Duodenal mucosa (tissue), 2 donors: ENCODE results near the gene SLC6A17.

Experiments
- H3K27ac ChIP-seq: one replicate; pipeline ENCODE4 v1.7.0; 2013; ENCODE audit warnings: low read depth, low read length
- H3K27me3 ChIP-seq, 2 donors: one replicate each; pipeline ENCODE4 v1.7.0; 2013; ENCODE audit warnings: low read length in 2 of 2, control low read depth in 1 of 2; ENCODE audit not compliant: insufficient read depth in 2 of 2, control insufficient read depth in 1 of 2
- H3K36me3 ChIP-seq, 2 donors: one replicate each; pipeline ENCODE4 v1.7.0; 2013; ENCODE audit warnings: low read length in 2 of 2, control low read depth in 1 of 2; ENCODE audit not compliant: insufficient read depth in 2 of 2, control insufficient read depth in 1 of 2
- H3K4me1 ChIP-seq, 2 donors: one replicate each; pipeline ENCODE4 v1.7.0; 2013; ENCODE audit warnings: low read length in 2 of 2, control low read depth in 1 of 2; ENCODE audit not compliant: insufficient read depth in 2 of 2, control insufficient read depth in 1 of 2
- H3K4me3 ChIP-seq, 2 donors: one replicate each; pipeline ENCODE4 v1.7.0; 2013; ENCODE audit warnings: low read length in 2 of 2, low read depth in 1 of 2
- H3K9ac ChIP-seq, 2 donors: one replicate each; pipeline ENCODE4 v1.7.0; 2013; ENCODE audit warnings: low read length in 2 of 2, low read depth in 1 of 2
- H3K9me3 ChIP-seq, 2 donors: one replicate each; pipeline ENCODE4 v1.7.0; 2013; ENCODE audit warnings: low read length in 2 of 2, control low read depth in 1 of 2; ENCODE audit not compliant: control insufficient read depth in 1 of 2

The SLC6A17 gene

DNA sequence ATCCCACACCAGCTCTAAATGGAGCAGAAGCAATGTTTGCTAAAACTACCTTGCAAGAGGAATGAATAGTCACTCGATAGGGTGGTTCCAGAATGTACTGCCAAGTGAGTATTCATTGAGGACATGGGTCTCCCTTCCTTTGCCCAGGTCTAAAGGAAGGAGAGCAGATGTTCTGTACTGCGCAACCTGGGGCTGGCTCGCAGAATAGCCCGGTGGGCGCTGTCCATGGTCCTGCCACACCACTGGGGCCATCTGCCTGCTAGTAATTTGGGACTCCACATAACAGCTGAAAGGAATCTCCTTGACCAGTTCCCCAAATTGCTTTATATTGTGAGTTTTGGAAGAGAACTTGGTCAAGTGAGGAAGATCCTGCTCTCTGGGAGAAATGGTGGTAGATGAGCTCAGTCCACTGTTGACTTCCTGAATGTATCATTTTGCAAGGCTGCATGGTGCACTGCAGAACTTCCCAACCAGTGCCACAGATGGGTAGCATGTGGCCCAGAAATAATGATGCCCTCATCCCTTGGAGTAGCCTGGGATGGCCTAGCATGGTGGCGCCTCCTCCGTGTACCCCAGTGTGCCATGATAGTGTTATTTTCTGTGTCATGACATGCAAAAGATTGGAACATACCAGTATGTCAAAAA is 5.7 kb downstream of the SLC6A17 start:
- H3K27ac ChIP-seq = no peak overlapping the region
- H3K4me3 ChIP-seq = no peak overlapping the region
- no peaks in the 10 kb centered on the region for H3K36me3 ChIP-seq
- H3K27me3 ChIP-seq = peaks cover 29 to 44% of the 10 kb centered on the region in 2 donors
- no peak overlapping the region for H3K9ac ChIP-seq
- H3K9me3 ChIP-seq = no peaks in the 10 kb centered on the region
- H3K4me1 ChIP-seq = no peaks in the 10 kb centered on the region

DNA sequence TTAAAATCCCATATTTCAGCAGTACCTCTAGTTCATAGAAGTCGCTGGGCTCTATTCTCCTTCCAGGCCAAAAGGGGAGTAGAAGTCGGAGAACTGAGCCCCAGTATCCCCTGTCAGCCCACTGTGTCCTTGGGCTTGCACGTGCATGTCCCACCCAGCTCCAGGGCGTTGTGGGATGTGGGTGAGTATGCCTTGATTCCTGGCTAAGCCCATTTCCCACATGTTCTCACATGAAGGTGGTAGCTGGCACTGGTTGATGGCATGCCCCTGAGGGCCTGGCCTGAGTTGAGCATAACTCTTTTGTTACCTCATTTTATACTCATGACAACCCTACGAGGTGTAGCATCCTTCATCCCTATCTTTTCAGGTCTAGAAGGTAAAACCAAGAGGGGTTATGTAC is 8.0 kb downstream of the SLC6A17 start:
- H3K36me3 ChIP-seq = no peaks in the 10 kb centered on the region
- H3K27ac ChIP-seq = no peak overlapping the region
- H3K9me3 ChIP-seq = no peaks in the 10 kb centered on the region
- no peak overlapping the region for H3K9ac ChIP-seq
- H3K4me1 ChIP-seq = no peaks in the 10 kb centered on the region
- H3K4me3 ChIP-seq = no peak overlapping the region
- H3K27me3 ChIP-seq = peaks cover 11 to 25% of the 10 kb centered on the region in 2 donors

DNA sequence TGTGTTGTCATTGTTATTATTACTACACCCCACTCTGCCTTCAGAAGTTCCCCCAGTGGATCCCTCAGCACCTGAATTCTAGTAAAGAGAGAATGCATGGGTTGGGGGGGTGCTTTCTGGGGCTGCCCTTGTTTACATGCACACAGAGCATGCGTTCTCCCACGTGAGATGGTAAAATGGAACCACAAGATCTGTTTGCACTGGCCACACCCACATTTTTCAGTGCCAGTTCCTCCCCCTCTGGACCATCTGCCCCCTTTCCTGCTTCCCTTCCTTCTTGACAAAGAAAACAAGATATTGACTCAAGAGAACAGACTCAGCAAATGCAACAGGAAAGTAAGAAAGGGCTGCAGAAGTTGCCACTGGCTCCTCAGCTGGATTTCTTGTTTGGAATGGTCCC is 8.9 kb downstream of the SLC6A17 start:
- Histone ChIP-seq H3K4me3 (no peak overlapping the region), H3K9me3 (no peaks in the 10 kb centered on the region), H3K27ac (no peak overlapping the region), H3K27me3 (peaks cover 4 to 15% of the 10 kb centered on the region in 2 donors), H3K36me3 (no peaks in the 10 kb centered on the region), H3K9ac (no peak overlapping the region), H3K4me1 (no peaks in the 10 kb centered on the region)

DNA sequence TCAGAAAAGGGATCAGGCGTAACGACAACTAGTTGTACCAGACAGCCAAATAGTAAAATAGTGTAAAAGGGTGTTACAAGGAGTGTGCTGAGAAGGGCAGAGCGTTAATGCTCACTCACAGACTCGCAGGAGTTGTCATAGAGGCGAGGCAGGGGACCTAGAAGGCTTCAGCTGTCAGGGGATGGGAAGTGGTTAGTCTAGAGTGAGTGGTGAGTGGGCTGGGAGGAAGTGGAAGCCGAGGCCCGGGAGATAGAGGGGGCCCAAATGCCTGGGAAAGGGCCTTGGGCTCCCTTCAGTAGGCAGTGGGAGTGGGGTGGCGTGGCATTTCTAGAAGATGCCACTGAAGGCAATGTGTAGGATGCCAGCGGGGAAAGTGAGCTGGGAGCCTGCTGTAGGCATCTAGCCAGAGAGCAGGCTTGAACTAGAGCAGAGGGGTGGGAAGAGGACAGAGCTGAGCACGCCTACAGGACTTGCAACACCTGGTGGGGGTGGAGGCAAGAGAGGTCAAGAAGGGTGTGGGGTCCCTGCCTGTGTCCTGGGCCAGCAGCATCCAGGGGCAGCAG is 10.3 kb downstream of the SLC6A17 start:
- no peak overlapping the region for H3K4me3 ChIP-seq
- no peaks in the 10 kb centered on the region for H3K36me3 ChIP-seq
- no peaks in the 10 kb centered on the region for H3K9me3 ChIP-seq
- no peaks in the 10 kb centered on the region for H3K4me1 ChIP-seq
- no peak overlapping the region for H3K9ac ChIP-seq
- no peak overlapping the region for H3K27ac ChIP-seq
- H3K27me3 ChIP-seq = peaks cover 4 to 9% of the 10 kb centered on the region in 2 donors

DNA sequence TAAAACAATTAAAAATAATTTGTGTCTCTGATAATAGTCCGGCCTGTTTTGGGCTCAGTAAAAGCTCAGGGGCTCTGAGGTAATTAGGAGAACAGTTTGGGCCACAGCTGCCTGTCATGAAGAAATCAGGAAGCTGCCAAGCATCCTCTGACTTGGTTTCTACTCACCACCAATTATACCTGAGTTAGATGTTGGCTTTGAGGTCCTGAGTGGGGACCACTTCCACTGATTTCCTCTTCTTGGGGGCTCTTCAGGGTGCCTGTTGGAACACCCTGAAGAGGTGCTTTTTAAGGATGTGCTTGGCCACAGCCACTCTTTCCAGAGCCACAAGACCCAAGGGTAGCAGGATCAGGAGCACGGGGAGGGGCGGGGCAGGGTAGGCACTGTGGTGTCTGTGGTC is 10.9 kb downstream of the SLC6A17 start:
- Histone ChIP-seq H3K4me3 (no peak overlapping the region), H3K27ac (no peak overlapping the region), H3K9ac (no peak overlapping the region)

DNA sequence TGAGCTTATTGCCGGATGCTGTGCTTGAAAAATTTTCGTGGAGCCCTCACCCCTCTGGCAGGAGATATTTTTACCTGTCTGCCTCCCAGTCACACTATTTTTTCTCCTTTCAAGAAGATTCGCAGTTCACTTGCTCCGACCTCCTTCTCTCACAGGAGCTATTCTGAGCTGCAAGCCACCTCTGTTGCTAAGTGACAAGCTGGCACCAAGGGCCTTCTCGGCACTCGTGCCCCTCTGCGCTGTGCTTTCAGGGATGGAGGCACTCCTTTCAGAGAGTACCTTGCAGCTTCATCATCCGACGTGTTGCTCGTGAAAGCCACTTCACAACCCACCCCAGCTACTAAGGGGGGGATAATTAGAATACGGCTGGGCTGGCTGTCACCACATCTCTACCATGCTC is 11.6 kb downstream of the SLC6A17 start:
- Histone ChIP-seq H3K36me3 (no peaks in the 10 kb centered on the region), H3K27me3 (peaks cover 4 to 9% of the 10 kb centered on the region in 2 donors), H3K9ac (no peak overlapping the region), H3K4me3 (no peak overlapping the region), H3K4me1 (no peaks in the 10 kb centered on the region), H3K27ac (no peak overlapping the region), H3K9me3 (no peaks in the 10 kb centered on the region)

More for the DNA sequence above, 10.9 kb downstream of the SLC6A17 start:
- no peaks in the 10 kb centered on the region for H3K9me3 ChIP-seq
- H3K4me1 ChIP-seq = no peaks in the 10 kb centered on the region
- no peaks in the 10 kb centered on the region for H3K36me3 ChIP-seq
- peaks cover 4 to 9% of the 10 kb centered on the region in 2 donors for H3K27me3 ChIP-seq

DNA sequence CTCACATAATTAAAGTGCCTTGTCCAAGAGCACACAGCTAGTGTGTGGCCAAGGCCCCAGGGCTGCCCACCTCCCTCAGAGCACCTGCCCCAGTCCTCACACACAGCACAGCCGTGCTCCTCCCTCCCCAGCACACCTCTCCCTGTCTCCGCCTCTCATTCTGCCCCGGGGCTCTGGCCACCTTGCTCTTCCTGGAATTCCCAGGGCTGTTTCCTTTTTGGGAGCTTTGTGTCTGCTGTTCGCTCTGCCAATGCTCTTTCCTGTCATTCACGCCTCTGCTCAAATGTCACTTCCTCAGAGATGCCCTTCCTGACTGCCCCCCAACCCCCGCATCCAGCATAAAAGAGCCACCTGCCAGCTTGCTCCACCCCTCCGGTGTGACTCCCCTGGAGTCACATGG is 13.3 kb downstream of the SLC6A17 start:
- Histone ChIP-seq H3K9me3 (no peaks in the 10 kb centered on the region), H3K4me3 (no peak overlapping the region), H3K36me3 (no peaks in the 10 kb centered on the region), H3K9ac (no peak overlapping the region), H3K27me3 (peaks cover 0 to 9% of the 10 kb centered on the region in 2 donors), H3K27ac (no peak overlapping the region), H3K4me1 (no peaks in the 10 kb centered on the region)

DNA sequence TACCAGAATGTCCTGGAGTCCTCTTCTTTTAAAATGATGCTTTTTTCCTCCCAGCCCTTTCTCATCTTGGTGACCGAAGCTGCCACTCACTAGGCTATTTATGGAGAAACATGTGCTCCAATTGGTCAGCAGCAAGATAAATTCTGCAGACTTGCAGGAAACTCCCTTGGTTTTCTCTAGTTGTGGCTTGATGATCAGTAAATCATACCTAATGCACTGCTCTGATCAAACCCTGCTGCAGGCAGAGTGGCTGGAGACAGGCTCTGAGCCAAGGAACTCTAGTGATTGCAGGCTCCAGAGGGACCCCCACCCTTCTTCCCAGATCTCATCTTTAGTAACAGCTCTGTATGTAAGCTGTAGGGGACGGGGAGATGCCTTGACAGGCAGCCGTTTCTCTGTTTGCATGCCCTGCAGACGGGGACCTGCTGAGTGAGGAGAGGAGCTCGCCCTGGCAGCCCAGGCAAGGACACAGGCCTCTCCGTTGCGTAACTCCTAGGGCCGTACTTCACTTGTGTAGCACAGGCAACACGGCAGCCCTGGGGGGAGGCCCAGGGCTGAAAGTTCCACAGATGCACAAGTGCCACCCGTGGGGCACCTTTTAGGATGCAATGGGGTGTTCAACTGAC is 14.5 kb downstream of the SLC6A17 start:
- H3K9me3 ChIP-seq = no peaks in the 10 kb centered on the region
- no peaks in the 10 kb centered on the region for H3K4me1 ChIP-seq
- no peak overlapping the region for H3K9ac ChIP-seq
- no peak overlapping the region for H3K4me3 ChIP-seq
- H3K27ac ChIP-seq = no peak overlapping the region
- no peaks in the 10 kb centered on the region for H3K36me3 ChIP-seq
- peaks cover 0 to 4% of the 10 kb centered on the region in 2 donors for H3K27me3 ChIP-seq

DNA sequence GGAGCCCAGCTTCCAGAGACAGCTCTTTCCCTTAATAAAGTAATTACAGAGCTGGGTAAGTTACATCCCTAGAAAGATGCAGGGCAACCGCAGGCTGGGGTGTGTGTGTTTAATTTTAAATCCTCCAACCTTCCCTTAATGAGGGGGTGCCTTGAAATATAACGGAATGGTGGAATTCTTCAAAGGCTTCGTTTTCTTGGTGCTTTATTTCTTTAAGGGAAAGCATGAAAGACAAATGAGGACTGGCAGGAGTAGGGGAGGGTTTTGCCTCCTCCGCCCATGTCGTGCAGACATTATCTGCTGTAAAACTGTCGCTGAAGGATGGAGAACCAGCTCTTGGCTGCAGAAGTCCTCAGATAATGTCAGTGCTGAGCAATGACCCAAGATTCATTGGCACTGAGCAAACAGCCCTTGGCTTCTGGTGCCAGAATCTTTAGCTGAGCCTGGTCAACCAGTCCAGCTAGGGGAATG is 15.5 kb downstream of the SLC6A17 start:
- no peaks in the 10 kb centered on the region for H3K36me3 ChIP-seq
- H3K27ac ChIP-seq = no peak overlapping the region
- H3K4me1 ChIP-seq = no peaks in the 10 kb centered on the region
- no peaks in the 10 kb centered on the region for H3K9me3 ChIP-seq
- no peak overlapping the region for H3K9ac ChIP-seq
- no peak overlapping the region for H3K4me3 ChIP-seq
- H3K27me3 ChIP-seq = peaks cover 0 to 4% of the 10 kb centered on the region in 2 donors

DNA sequence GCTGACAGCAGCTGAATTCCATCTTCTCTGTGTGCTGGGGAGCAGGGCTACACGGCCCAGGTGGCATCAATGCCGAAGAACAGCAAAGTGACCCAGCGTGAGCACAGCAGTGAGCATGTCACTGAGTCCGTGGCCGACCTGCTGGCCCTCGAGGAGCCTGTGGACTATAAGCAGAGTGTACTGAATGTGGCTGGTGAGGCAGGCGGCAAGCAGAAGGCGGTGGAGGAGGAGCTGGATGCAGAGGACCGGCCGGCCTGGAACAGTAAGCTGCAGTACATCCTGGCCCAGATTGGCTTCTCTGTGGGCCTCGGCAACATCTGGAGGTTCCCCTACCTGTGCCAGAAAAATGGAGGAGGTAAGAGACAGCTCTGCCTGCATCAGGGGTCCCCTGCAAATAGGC is 16.6 kb downstream of the SLC6A17 start:
- peaks cover 0 to 4% of the 10 kb centered on the region in 2 donors for H3K27me3 ChIP-seq
- no peak overlapping the region for H3K4me3 ChIP-seq
- H3K9ac ChIP-seq = no peak overlapping the region
- H3K4me1 ChIP-seq = no peaks in the 10 kb centered on the region
- H3K36me3 ChIP-seq = no peaks in the 10 kb centered on the region
- H3K9me3 ChIP-seq = no peaks in the 10 kb centered on the region
- no peak overlapping the region for H3K27ac ChIP-seq
